Activated CD4-positive, alpha-beta T cell treated with anti-CD3 and anti-CD28 coated beads, Interleukin-2, Interleukin-6, amounts not matched to agents 100 ng/mL and 50 ng/mL, durations not matched to agents 16 hours and 8 hours (primary cell): Measurements from ENCODE around the gene SRGAP3.

Experiments used
- DNase-seq: peaks from one replicate; pipeline ENCODE4 v3.0.0-alpha.2; 2020

The SRGAP3 gene

DNA sequence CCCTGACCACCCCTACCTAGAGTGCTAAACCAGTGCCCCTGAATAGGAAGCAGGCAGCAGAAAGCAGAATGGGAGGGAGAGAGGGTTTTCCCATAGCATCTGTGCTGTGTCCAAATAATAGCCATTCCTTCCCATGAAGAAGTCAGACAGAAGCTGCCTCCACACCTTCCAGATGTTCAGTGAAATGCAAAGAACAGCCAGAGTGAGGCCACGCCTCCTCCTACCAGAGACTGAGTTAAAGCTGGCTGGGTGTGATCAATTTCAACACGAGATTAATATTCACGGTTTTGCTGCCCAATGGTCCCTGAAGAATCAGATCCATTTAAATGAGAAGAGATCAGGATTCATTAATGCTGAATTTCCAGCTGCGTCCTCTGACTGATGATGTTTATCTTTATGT is 111.8 kb downstream of the SRGAP3 start:
- DNase-seq, result no peak

DNA sequence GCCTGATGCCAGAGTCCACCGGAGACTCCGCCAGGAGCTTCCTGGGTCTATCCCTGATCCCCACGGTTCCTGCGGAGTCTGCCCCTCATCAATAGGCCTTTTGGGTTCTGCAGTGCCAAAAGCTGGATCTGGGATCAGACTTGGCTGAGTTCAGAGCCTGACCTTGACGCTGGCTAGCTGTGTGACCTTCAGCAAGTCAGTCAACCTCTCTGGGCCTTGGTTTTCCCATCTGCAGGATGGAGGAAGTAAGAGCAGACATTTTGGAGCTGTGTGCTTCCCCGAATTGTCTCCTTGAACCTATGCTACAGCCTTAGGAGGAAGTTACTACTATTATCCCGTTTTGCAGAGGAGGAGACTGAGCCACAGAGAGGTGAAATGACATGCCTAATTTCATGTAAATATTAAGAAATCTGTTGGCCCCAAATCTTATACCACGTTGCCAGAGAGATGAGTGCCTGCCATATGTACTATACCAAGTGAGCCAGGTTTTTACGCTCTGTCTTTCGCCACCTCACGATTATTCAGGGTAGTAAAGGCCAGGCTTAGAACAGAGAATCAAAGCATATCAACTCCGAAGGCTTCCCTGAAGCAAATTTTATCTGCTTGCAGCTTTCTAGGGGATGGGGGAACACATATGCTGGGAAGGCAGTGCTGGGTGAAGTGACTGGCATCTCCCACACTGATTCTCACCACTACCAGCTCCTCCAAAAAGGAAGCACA is 112.5 kb downstream of the SRGAP3 start:
- no peak for DNase-seq

DNA sequence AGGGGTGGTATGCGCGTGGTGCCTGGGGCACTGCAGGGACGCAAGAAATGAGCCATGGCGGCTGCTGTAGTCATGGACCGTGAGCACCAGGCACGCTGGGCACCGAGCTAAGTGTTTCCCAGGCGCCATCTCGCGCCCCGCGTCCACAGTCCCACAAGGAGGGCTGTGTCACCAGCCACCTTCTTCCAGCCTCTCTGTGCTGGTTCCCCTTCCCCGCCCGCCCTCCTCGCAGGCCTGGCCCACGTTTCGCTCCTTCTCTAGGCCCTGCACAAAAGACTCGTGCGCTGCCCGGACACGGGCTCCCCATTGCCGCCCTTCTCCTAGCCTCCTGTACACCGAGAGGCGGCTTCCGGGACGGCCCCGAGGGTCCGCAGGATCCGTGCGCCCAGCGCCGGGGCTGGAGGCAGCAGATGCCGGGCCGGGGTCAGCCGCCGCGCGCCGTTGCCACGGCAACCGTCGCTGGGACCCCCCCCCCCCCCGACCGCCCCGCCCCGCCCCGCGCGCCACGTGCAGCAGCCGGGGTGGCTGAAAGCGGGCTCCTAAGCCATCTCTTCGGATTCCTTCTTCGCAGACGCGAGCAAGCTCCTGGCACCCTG is 113.4 kb downstream of the SRGAP3 start:
- DNase-seq, result no peak

DNA sequence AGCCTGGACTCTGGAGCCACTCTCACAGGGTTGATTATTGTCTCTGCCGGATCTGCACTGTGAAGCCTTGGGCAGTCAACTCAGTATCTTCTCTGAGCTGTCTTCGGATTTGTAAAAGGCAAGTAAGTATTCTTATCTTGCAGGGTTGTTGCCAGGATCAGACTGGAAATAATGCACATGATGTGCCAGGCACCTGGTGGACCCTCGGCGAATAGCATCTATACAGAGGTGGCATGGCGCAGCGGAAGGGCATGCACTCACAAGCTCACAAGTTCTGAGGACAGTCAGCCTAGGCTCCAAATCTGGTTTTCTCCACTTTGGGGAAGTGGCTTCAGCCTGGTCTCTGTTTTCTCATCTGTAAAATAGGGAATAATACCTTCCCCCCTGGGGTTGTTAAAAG is 113.9 kb downstream of the SRGAP3 start:
- DNase-seq, result no peak

DNA sequence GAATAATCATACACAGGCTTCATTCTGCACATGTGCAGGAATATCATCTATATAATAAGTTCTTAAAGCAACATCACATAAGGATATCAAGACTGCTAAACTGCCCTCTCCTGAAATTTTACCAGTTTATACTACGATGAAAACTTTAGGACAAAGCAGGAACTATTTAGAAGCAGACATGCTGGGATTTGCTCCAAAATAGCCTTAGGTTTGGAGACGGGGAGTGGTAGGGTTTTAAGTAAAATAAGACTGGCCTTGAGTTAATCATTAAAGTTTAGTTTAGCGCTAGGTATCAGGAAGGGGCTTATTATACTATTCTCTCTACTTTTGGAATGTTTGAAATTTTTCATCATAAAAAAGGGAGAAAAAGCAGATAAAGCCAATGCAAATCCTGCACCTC is 115.8 kb downstream of the SRGAP3 start:
- DNase-seq, result no peak

DNA sequence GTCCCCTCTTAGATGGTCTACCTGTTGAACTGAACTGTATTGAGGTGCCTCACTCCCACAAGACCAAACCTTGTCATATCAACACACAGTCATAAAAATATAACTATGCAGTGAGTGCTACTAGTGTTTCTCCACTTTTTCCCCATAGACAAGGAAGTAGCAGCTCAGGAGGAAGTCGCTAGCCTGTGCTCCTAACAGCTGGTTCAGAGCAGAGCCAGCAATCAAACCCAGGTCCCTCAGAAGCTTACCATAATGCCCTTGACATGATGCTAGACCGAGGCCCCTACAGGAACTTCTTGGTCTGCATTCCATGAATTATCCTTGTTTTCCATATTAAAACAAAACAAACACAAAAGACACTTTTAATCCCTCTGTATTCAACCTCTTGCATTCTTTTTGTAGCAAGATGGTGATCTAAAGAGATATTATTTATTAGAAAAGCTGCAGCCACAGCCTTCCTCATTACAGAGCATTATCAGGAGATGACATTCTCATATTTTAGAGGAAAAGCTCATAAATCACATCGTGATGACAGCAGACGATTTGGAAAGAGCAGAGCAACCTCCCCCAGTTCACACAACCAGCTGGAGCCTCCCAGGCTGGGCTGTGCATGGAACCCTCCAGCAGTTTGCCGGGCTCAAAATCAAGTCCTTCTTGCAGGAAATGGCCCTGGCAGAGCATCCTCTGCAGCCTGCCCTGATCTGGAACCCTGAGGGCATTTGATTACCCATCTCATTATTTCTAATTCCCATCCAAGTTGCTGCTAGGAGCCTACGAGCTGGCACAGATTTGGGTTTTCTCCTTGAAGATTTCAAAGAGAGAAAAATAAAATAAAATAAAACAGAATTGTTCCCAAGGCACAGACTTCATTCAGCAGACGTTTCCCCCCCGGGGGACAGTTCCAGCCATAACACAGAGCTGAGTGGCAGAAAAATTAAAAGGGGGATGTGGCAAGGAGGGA is 118.8 kb downstream of the SRGAP3 start:
- DNase-seq, result no peak

DNA sequence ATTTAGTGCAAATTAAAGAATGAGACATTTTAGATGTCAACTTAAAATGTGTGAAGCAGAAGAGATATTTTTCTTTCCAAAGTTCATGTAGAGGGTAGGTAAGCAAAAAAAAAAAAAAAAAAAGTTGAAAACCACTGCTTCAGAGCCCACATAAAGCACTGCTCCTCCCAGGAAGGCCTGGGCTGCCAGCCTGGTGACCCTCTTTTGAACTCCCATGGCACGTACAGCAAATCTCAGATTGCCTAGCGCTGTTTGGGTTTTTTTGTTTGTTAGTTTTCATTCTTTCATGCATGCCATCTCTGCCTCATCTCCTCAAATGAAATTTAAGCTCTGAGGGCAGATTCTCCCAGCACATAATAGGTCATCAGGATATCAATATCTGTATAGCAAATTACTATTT is 120.1 kb downstream of the SRGAP3 start:
- no peak for DNase-seq

DNA sequence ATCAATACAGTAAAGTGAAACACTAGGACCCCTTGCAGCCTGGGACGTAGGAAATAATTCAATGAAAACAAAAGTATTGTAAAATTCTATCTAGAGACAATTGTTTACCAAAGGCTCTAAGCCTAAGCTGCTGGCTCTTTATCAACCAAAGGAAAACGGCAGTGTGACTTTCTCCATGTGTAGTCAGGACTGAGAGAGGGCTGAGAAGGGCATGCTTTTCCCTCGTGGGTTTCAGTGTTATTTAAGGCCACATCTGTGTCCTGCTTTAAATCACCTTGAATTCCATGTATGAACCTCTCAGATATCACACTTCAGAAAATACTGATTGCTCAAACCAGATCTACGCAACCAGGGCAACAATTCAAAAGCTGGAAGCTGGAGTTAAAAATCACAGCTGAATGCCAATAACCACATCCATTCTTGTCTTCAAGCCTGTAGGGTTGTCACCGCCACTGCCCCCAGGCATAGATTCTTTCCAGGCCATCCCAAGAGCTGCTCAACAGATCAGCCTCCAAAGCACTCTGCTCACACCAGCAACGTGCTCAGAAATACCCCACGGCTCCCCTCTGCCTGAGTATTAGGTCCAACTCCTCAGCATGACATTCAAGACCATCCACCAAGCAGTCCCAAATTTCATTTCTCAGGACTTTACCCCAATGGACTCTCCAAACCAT is 124.0 kb downstream of the SRGAP3 start:
- no peak for DNase-seq

DNA sequence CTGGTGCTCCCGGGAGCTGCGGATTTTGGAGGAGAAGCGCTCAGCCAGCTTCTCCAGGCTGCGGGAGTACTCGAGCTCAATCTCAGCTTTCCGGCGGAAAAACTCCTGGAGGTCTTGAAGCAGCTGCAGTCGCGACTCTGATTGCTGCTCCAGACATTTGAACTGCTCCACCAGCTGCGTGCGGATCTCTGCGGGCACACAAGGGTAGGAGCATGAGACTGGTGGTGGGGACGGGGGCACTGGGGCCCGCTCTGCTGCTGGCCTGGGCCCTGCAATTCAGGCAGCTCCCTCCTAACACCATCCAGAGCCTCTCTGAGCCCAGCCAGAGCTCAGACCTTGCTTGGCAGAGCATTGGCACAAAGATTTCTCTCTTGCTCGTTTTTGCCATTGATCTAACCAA is 124.7 kb downstream of the SRGAP3 start:
- no peak for DNase-seq

DNA sequence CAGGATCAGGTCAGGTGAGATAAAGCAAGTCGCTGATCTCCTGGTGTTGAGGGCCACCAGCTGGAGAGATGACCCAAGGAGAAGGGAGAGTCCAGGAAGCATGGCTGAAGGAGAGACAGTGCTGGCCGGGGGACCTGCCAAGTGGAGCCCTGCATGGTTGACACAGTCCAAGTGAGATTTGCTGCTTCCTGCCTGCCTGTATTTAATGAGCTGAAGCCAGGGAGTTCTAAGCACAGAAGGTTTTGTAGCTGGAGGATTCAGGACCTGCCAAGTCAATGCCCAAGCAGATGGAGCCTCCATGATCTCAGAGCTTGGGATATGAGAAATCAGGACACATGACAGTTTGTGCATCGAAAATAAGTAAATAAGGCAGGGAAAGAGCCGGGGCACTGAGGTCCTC is 125.6 kb downstream of the SRGAP3 start:
- DNase-seq, result no peak

DNA sequence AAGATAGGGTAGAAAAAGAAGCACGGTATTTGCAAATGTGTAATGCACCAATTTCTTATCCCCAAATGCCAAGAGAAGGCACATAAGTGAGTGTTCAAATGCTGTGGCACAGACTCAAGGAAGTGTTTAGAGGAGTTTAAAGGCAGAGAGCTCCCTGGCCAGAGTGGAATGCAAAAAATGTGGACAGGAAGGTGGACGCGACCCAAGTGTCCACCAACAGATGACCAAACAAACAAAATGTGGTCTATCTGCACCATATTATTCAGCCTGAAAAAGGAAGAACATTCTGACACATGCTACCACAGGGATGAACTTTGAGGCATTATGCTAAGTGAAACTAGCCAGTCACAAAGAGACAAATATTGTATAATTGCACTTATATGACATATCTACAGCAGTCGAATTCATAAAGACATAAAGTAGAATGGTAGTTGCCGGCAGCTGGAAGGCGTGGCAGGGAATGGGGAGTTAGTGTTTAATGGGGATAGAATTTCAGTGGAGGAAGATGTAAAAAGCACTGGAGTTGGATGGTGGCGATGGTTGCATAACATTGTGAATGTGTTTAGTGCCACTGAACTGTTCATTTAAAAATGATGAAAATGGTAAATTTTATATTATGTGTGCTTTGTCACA is 126.6 kb downstream of the SRGAP3 start:
- DNase-seq, result no peak

DNA sequence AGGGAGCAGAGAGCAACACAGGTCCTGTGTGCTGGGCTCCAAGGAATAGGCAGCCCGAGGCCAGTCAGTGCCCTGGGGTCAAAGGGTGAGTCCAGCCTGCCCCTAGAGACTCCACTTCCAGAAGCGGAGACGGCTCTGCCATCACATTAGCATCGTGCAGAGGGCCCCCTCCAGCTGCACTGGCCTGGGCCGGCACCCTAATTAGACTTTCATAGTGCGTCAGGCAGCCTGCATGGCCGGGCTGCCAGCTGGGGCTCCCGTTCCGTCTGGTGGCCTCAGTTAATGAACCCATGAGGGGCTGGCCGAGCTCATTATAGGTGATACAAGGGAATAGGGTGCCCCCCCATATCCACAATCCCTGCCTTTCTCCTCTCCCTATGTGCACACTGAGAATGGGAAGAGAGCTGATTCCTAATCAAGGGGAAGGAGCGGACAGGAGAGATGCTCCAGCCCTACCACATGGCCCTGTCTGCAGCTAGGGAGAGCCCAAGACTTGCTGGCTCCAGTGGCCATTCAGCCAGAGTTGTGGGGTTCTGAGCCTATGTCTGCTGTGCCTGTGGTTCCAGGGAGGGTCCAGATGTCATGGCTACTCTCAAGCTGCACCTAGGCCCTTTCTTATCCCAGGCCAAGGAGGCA is 128.0 kb downstream of the SRGAP3 start:
- no peak for DNase-seq

DNA sequence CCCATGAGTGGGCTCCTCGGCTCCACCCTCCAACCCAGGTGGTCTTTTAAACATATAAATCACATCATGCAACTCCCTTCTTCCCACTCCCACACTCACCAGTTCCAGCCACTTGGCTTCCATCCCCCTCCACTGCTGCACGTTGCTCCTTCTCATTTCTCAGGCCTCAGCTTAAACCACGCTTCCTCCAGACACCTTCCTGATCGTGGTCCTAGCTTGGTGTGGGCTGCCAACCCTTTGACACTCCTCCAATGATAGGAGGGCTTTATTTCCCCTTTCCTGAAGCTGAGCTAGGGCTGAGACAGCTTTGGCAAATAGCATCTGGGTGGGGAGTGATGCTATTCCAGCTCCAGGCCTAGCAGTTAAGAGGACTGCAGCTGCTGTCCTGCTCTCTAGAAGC is 130.1 kb downstream of the SRGAP3 start:
- no peak for DNase-seq

DNA sequence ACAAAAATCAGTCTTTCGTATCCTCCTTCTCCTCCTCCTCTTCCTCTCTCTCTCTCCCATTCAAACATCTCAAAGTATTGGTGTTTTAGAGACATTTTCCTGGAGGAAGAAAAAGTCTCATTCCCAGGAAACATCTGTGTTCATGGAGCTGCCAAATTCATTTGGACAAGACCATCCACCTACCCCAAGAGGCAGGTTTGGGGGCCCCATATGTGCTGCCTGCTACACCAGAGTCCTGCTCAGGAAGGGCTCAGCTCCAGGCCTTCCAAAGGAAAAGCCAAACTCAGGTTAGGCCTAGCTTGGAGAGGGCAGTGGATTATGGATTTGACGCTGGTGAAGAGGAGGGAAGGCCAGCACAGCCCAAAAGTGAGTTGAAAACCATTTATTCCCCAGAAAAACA is 131.2 kb downstream of the SRGAP3 start:
- DNase-seq, result no peak

DNA sequence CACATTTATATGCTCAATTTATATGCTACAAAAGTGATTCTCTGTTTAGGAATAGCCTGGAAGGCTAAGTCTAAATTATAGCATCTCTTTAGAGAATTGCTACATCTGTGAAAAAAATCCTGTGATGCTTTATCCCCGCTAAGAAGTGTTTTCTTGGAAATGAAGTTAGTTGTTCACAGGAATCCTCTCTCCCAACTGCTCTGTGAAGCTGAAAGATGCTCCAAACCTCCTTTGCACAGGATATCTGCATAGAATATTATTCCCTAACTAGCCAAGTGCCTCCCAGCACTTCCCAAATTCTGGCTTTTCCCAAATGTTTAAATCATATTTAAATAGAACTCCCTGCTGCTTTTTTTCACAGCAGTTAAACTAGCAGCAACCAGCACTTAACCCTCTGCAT is 132.2 kb downstream of the SRGAP3 start:
- no peak for DNase-seq

DNA sequence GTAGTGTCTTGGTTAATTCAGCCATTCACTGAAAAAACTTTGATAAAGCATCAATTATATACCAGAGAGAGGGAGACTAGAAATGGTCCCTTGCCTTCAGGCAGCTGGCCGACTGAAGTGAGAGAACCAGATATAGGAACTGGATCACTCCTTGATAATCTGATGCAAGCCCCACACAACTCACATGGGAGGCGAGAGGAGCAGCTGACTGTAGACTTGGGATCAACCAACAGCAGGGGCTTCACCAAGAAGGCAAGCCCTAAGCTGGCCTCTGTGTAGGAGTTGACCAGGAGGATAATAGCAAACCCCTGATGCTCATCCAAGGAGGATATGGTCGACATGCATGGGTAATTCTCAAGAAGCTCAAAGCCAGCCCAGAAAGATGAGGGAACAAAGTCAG is 133.1 kb downstream of the SRGAP3 start:
- DNase-seq, result no peak

DNA sequence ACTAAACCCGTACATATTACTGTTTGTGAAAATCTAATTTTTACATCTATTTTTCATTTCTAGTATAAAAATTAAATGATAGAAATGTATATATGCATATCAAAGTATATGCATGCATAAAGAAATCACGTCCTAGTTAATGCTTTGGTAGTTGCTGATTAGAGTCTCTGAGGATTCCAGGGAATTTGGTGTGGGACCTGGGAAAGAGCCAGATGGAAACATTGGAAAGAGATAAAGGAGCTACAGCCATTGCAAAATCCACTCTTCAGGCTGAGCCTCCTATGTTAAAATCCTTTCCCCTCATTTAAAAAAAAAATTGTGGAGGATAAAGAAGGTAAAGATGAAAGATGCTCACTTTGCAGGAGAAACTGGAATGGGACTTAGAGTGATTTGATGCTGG is 134.1 kb downstream of the SRGAP3 start:
- DNase-seq, result no peak

DNA sequence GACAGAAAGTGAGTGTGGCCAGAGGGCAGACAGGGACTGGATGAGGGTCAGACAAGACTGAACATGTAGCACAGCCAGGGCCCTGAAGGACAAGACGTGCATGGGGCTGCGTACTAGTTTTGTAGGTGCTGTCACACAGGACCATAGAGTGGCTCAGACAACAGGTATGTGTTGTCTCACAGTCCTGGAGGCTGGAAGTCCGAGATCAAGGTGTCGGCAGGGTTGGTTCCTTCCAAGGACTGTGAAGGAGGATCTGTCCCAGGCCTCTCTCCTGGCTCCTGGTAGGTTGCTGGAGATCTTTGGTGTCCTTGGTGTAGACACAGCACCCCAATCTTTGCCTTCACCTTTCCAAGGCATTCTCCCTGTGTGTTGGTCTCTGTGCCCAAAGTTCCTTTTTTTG is 136.4 kb downstream of the SRGAP3 start:
- DNase-seq, result no peak

DNA sequence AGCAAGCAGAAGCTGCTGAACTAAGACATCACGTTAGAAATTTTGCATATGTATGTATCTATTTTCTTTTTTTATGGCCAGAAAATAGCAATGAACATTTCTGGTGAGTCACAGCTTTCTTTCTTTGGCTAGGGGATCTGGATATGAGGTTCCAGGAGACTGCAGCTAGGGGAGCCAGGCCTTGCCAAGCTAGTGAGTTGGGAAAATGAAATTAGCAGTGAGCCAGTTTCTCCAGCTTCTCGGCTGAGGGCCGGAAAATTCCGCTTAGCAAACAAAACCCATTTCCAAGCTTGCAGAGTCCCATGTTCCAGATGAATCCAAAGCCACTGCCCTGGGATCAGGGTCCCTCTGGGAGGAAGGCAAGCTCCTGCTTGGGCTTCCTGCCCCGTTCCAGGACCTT is 137.6 kb downstream of the SRGAP3 start:
- DNase-seq, result no peak

DNA sequence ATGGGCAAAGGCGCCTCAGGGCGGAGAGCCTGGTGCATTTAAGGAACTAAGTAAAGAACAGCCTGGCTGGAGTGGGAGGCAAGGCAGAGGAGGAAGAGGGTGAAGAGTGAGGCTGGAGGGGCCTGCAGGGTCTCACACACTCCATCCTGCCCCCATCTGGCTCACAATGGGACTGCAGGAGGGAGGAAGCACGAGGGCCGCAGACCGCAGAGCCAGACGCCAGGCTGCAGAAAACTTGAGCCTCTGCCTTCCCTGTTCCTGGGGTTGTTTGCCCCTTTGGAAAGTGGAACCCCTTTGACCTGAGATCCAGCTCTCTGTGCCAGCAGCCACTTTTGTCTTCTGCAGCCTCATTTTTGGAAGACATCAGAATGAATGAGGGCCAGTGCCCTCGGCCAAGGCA is 138.0 kb downstream of the SRGAP3 start:
- no peak for DNase-seq

DNA sequence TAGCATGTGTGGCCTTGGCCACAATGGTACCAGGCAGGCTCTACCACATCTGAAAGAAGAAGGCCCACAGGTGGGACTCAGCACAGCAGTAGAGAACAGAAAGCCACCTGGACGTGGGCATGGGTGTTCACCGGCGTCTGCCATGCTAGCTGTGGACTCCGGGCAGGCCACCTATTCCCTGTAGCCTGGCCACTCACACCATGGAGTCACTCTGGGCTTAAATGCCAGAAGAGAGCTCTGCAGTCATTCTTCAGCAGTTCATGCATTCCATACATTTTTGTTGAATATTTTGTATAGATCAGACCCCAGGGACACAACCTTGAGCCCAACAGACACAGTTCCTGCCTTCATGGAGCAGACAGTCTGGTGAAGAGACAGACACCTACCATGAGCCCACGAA is 138.6 kb downstream of the SRGAP3 start:
- no peak for DNase-seq

DNA sequence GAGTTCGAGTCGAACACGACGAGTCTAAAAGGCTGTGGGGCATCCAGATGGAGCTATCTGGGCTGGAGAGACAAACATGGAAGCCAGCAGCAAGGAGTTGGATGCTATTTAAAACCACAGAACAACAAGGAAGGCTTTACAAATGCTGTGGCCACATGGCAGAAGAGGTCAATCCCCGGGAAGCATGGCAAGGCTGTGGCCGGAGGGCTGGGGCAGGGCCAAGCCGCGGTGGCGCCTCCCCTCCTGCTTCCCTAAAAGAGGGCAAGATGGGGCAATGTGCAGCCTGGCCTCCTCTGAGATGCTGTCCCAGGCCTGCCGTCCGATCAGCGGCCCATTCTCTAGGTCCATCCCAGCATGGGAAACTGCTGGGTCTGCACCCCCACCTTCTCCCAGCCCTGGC is 139.1 kb downstream of the SRGAP3 start:
- no peak for DNase-seq

DNA sequence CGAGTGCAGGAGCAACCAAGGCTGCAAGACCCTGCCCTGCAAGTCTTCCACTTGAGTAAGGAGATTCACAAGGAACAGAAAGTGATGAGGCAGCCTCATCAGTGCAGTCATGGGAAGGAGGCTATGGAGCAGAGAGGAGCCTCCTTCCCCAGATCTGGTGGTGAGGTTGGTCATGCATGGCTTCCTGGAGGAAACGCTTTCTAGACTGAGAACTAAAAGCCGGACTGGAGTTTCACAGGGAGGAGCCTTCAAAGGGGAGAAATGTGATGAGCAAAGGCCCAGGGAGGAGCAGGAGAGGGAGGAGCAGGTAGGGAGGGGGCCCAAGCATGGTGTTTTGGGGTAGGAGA is 139.9 kb downstream of the SRGAP3 start:
- no peak for DNase-seq
